Upper lobe of left lung (tissue), 6 donors: Measurements from ENCODE around the gene SLC16A11. TPM values are rescaled to one million over a fixed set of nuclear protein-coding genes. Genes with fewer than 3 reads are reported as not detected.

Experiments used
- ATAC-seq, 2 donors: fragments of 200-7000 bp; cut with Tn5 transposase; one replicate each; pipeline ENCODE4 v1.9.1; 2022; ENCODE audit warnings: mild to moderate bottlenecking in 2 of 2, moderate library complexity in 2 of 2; ENCODE audit not compliant: low FRiP score in 2 of 2
- DNase-seq, 2 donors: peaks; one replicate each; pipeline ENCODE4 v3.0.0-alpha.2; 2019 to 2020
- H3K27ac ChIP-seq, 4 donors: fragments of 200-600 bp; sonication (generic); one replicate each; pipeline ENCODE4 v1.5.1; 2016 to 2019
- H3K27me3 ChIP-seq, 4 donors: fragments of 200-600 bp; sonication (generic); one replicate each; pipeline ENCODE4 v1.5.1; 2017 to 2019
- H3K36me3 ChIP-seq, 4 donors: fragments of 200-600 bp; sonication (generic); one replicate each; pipeline ENCODE4 v1.5.1; 2016 to 2019
- H3K4me1 ChIP-seq, 4 donors: fragments of 200-600 bp; sonication (generic); one replicate each; pipeline ENCODE4 v1.5.1; 2018 to 2019
- H3K4me3 ChIP-seq, 4 donors: fragments of 200-600 bp; sonication (generic); one replicate each; pipeline ENCODE4 v1.5.1; 2017 to 2019; ENCODE audit warnings: mild to moderate bottlenecking in 2 of 4, moderate library complexity in 1 of 4
- H3K9me3 ChIP-seq, 4 donors: fragments of 200-600 bp; sonication (generic); one replicate each; pipeline ENCODE4 v1.5.1; 2018 to 2019
- CTCF ChIP-seq, 6 experiments: fragments of 450-650 bp in 4 of 6; fragments of 200-600 bp in 2 of 6; sonication (generic) in 2 of 6; IDR thresholded peaks; one replicate each; pipeline ENCODE4 v1.5.1; 2016 to 2019; ENCODE audit warnings: antibody characterized with exemption in 6 of 6
- EP300 ChIP-seq, 4 donors: sonication (generic); formaldehyde crosslinking; IDR thresholded peaks; one replicate each; pipeline ENCODE4 v1.5.1; 2017; ENCODE audit warnings: antibody characterized with exemption in 4 of 4, control low read depth in 2 of 4
- POLR2A ChIP-seq, 4 donors: fragments of 450-650 bp; IDR thresholded peaks; one replicate each; pipeline ENCODE4 v1.5.1; 2016 to 2017; ENCODE audit warnings: antibody characterized with exemption in 4 of 4, mild to moderate bottlenecking in 2 of 4
- POLR2AphosphoS5 ChIP-seq, 2 donors: sonication (generic); formaldehyde crosslinking; IDR thresholded peaks; one replicate each; pipeline ENCODE4 v1.5.1; 2017; ENCODE audit warnings: antibody characterized with exemption in 2 of 2
- WGBS, 2 donors: methylation state at CpG; one replicate each; pipeline ENCODE4 v1.1.5; 2017 to 2018; 5-methylcytosine and 5-hydroxymethylcytosine counted together
- total RNA-seq, 6 donors: library from RNA; depleted of rRNA in 4 of 6; stranded (reverse); fragments of >200 nt in 4 of 6; gene quantifications; one replicate each; pipeline versions ENCODE4 v1.1.0 to v1.2.1, GENCODE V29; 2016 to 2021
- donor health status: DM: no; HTN: no; CAD: no; lungs with moderate emphysema.
- donor health status: DM: no; HTN: yes; CAD: no; lungs with severe emphysema.

SLC16A11 gene
- total RNA-seq, 6 donors from 2014 or later = 2.7 to 35.0 (median 6.1) TPM

GRCh38 chr17:7016418-7016817 lies 27.5 kb downstream of the SLC16A11 start:
- TF ChIP-seq CTCF (IDR thresholded peaks at IDR 0.05) (no peak), POLR2AphosphoS5 (IDR thresholded peaks at IDR 0.05) (no peak), POLR2A (IDR thresholded peaks at IDR 0.05) (no peak), EP300 (IDR thresholded peaks at IDR 0.05) (no peak)
- peaks cover 0 to 12% (median 0%) of the 10 kb centered on the region in 4 donors for H3K36me3 ChIP-seq
- WGBS, 2 donors = 88 to 91% methylated on average over 3 of the region's 3 CpGs
- H3K27me3 ChIP-seq = no peaks in the 10 kb centered on the region
- DNase-seq (no peak), ATAC-seq (no peak)
- H3K9me3 ChIP-seq = no peaks in the 10 kb centered on the region
- H3K4me1 ChIP-seq = peaks cover 53 to 74% (median 61%) of the 10 kb centered on the region in 4 donors
- H3K4me3 ChIP-seq = no peak overlapping the region
- peak overlapping the region in 3 of 4 donors; percentile 91 to 99 (median 99) for H3K27ac ChIP-seq

GRCh38 chr17:7014995-7015958 lies 28.6 kb downstream of the SLC16A11 start:
- TF ChIP-seq POLR2A (IDR thresholded peaks at IDR 0.05) (peak in 3 of 4 donors; percentile 29 to 73 (median 51)), EP300 (IDR thresholded peaks at IDR 0.05) (no peak), CTCF (IDR thresholded peaks at IDR 0.05) (no peak), POLR2AphosphoS5 (IDR thresholded peaks at IDR 0.05) (peak; percentile 67 to 94)
- 10 to 12% methylated on average over 25 to 39 of the region's 56 CpGs for WGBS, 2 donors
- H3K4me3 ChIP-seq = peak overlapping the region; percentile 42 to 88 (median 84)
- DNase-seq = peak in 1 of 2 donors; percentile 49
- H3K36me3 ChIP-seq = peaks cover 0 to 12% (median 0%) of the 10 kb centered on the region in 4 donors
- no peaks in the 10 kb centered on the region for H3K9me3 ChIP-seq
- H3K27ac ChIP-seq = peak overlapping the region; percentile 97 to 99 (median 99)
- H3K4me1 ChIP-seq = peaks cover 54 to 76% (median 62%) of the 10 kb centered on the region in 4 donors
- H3K27me3 ChIP-seq = no peaks in the 10 kb centered on the region
- no peak for ATAC-seq

DNA sequence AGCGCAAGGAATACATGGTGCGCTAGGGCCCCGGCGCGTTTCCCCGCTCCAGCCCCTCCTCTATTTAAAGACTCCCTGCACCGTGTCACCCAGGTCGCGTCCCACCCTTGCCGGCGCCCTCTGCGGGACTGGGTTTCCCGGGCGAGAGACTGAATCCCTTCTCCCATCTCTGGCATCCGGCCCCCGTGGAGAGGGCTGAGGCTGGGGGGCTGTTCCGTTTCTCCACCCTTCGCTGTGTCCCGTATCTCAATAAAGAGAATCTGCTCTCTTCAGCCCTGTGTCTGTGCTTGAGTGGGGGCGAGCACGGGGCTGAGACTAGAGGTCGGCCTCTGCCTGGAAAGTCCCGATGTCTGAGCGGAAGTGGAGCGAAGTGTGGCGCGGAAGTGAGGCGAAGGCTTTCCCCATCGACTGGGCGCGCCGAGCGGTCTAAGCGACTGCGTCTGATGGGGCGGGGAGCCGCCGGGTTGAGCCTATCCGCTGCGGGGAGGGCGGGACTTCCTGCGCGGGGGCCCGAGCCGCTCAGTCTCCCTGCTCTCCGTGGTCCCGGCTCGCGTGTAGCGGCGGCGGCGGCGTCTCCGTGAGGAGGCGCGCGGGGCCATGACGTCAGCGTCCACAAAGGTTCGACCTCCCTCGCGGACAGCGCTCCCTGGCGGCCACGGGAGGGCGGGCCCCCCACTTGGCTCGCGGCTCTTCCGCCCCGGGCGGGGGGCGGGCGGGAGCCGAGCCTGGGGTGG lies 29.5 kb downstream of the SLC16A11 start:
- peaks cover 0 to 18% (median 0%) of the 10 kb centered on the region in 4 donors for H3K36me3 ChIP-seq
- H3K27ac ChIP-seq = peak overlapping the region; percentile 97 to 99 (median 99)
- ATAC-seq (peak; percentile 92 to 97), DNase-seq (peak; percentile 99)
- H3K4me3 ChIP-seq = peak overlapping the region; percentile 73 to 88 (median 84)
- TF ChIP-seq POLR2AphosphoS5 (IDR thresholded peaks at IDR 0.05) (peak; percentile 97 to 99), CTCF (IDR thresholded peaks at IDR 0.05) (peak; percentile 84 to 97 (median 94)), POLR2A (IDR thresholded peaks at IDR 0.05) (peak in 3 of 4 donors; percentile 65 to 85 (median 85)), EP300 (IDR thresholded peaks at IDR 0.05) (peak in 2 of 4 donors; percentile 47 to 75)
- no peaks in the 10 kb centered on the region for H3K27me3 ChIP-seq
- WGBS, 2 donors = 2 to 5% methylated on average over 14 to 38 of the region's 75 CpGs
- H3K9me3 ChIP-seq = no peaks in the 10 kb centered on the region
- peaks cover 56 to 76% (median 66%) of the 10 kb centered on the region in 4 donors for H3K4me1 ChIP-seq

- Histone ChIP-seq H3K27me3 (no peaks in the 10 kb centered on the region), H3K4me3 (peak overlapping the region; percentile 82 to 88 (median 86)), H3K27ac (peak overlapping the region; percentile 97 to 99 (median 99)), H3K36me3 (peaks cover 0 to 29% (median 6%) of the 10 kb centered on the region in 4 donors), H3K4me1 (peaks cover 44 to 53% (median 47%) of the 10 kb centered on the region in 4 donors), H3K9me3 (no peaks in the 10 kb centered on the region)
- DNase-seq (no peak), ATAC-seq (no peak)
- TF ChIP-seq POLR2AphosphoS5 (IDR thresholded peaks at IDR 0.05) (no peak), EP300 (IDR thresholded peaks at IDR 0.05) (no peak), POLR2A (IDR thresholded peaks at IDR 0.05) (no peak), CTCF (IDR thresholded peaks at IDR 0.05) (no peak)
- 0 to 1% methylated on average over 6 of the region's 6 CpGs for WGBS, 2 donors
Measured at GRCh38 chr17:7011942-7012254, 32.0 kb downstream of the SLC16A11 start.
